GM21360 (cell line): ENCODE data around the gene NCBP3.

Experiments used
- ATAC-seq: cut with Tn5 transposase; IDR thresholded peaks from one replicate; pipeline ENCODE4 v1.9.1; 2021; ENCODE audit warnings: mild to moderate bottlenecking, moderate library complexity; ENCODE audit not compliant: unreplicated experiment

The NCBP3 gene

GRCh38 chr17:3761036-3761917, 84.8 kb downstream of the NCBP3 start:
- ATAC-seq: no peak

- ATAC-seq: no peak
These were observed 86.3 kb downstream of the NCBP3 start for GRCh38 chr17:3759597-3760216.

GRCh38 chr17:3755335-3756030, 90.6 kb downstream of the NCBP3 start:
- no peak for ATAC-seq

- no peak for ATAC-seq
These were observed 91.3 kb downstream of the NCBP3 start for GRCh38 chr17:3754458-3755334.

- ATAC-seq: no peak
These were observed 92.0 kb downstream of the NCBP3 start for GRCh38 chr17:3754066-3754457.

- no peak for ATAC-seq
These were observed 92.4 kb downstream of the NCBP3 start for GRCh38 chr17:3753624-3754023.
